ENCODE measurements around the gene WDR11. TPM values are rescaled to one million over a fixed set of nuclear protein-coding genes. Genes with fewer than 3 reads are reported as not detected.

Gene WDR11
- total and polyA plus RNA-seq, 4 donors: 24.1 to 109 (median 34.5) TPM

DNA sequence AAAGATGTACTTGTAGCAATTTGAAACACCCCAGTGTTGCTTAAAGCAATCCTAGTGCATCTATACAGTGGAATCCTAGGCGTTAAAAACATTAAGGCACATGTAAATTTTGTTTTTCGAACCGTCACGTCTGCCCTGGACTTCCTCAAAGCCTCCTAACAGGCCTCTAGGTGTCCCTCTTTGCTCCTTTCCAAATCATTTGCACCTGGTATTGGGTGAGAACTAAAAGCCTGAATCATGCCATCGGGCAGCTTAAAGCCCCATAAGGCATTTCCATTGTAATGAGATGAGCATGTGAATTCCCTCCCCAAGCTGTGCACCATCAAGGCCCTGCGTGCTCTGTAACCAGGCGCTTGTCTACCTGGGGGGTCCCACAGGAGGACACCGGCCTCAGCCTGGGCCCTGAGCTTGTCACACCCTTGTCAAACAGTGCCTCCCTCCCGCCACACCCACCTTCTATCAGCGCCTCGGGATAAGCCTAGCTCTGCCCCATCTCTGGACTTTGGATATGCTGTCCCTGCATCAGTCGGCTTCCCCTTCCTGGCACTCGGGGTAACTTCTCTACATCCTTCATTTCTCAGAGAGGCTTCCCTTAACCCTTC, 89.2 kb downstream of the WDR11 start:
- Histone ChIP-seq H3K27ac (ENCODE audit: low read depth in 1 of 2, low read length in 1 of 2) (no peak overlapping the region), H3K4me1 (ENCODE audit: control insufficient read depth in 5 of 5, insufficient read depth in 5 of 5, low read length in 5 of 5) (peaks cover 0 to 5% (median 0%) of the 10 kb centered on the region in 5 donors), H3K9me3 (ENCODE audit: control insufficient read depth in 4 of 4, insufficient read depth in 3 of 4, low read length in 3 of 4) (no peaks in the 10 kb centered on the region), H3K36me3 (ENCODE audit: control insufficient read depth in 4 of 4, insufficient read depth in 4 of 4, low read length in 4 of 4) (no peaks in the 10 kb centered on the region), H3K9ac (ENCODE audit: insufficient read depth in 1 of 2, low read length in 2 of 2) (no peak overlapping the region), H3K4me3 (no peak overlapping the region), H3K27me3 (ENCODE audit: control insufficient read depth in 3 of 3, insufficient read depth in 3 of 3, low read length in 2 of 3) (no peaks in the 10 kb centered on the region)
- DNase-seq: no peak
- 57 to 68% methylated on average over 13 of the region's 13 CpGs for WGBS, 2 donors
- no peak for ATAC-seq (ENCODE audit: insufficient read depth, low FRiP score)
- TF ChIP-seq, protein P1, sequence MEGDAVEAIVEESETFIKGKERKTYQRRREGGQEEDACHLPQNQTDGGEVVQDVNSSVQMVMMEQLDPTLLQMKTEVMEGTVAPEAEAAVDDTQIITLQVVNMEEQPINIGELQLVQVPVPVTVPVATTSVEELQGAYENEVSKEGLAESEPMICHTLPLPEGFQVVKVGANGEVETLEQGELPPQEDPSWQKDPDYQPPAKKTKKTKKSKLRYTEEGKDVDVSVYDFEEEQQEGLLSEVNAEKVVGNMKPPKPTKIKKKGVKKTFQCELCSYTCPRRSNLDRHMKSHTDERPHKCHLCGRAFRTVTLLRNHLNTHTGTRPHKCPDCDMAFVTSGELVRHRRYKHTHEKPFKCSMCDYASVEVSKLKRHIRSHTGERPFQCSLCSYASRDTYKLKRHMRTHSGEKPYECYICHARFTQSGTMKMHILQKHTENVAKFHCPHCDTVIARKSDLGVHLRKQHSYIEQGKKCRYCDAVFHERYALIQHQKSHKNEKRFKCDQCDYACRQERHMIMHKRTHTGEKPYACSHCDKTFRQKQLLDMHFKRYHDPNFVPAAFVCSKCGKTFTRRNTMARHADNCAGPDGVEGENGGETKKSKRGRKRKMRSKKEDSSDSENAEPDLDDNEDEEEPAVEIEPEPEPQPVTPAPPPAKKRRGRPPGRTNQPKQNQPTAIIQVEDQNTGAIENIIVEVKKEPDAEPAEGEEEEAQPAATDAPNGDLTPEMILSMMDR (IDR thresholded peaks at IDR 0.05; ENCODE audit: control extremely low read depth, extremely low read depth): no peak

DNA sequence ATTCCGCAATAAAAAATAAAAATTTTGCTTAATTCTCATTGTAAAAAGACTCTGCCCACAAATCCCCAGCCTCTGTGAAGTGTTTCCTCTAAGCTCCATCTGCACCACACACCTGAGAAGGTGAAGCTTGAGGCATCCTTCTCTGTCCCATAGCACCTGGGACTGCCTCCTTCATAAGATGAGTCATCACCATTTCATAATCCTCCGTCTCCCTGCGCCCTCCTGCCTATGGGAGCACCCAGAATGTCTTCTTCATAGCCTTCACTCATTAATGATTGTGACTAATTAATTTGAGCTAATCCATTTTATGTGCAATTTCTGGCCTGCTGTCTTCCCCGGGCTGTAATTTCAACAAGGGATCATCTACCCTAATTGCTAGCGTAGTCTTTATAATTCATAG, 90.3 kb downstream of the WDR11 start:
- DNase-seq (no peak), ATAC-seq (ENCODE audit: insufficient read depth, low FRiP score) (no peak)
- TF ChIP-seq, protein P1 (IDR thresholded peaks at IDR 0.05; ENCODE audit: control extremely low read depth, extremely low read depth): no peak
- WGBS, 2 donors: 70 to 82% methylated on average over 5 of the region's 5 CpGs
- Histone ChIP-seq H3K4me1 (ENCODE audit: control insufficient read depth in 5 of 5, insufficient read depth in 5 of 5, low read length in 5 of 5) (peaks cover 0 to 15% (median 5%) of the 10 kb centered on the region in 5 donors), H3K4me3 (no peak overlapping the region), H3K9ac (ENCODE audit: insufficient read depth in 1 of 2, low read length in 2 of 2) (no peak overlapping the region), H3K9me3 (ENCODE audit: control insufficient read depth in 4 of 4, insufficient read depth in 3 of 4, low read length in 3 of 4) (no peaks in the 10 kb centered on the region), H3K27ac (ENCODE audit: low read depth in 1 of 2, low read length in 1 of 2) (no peak overlapping the region), H3K36me3 (ENCODE audit: control insufficient read depth in 4 of 4, insufficient read depth in 4 of 4, low read length in 4 of 4) (no peaks in the 10 kb centered on the region), H3K27me3 (ENCODE audit: control insufficient read depth in 3 of 3, insufficient read depth in 3 of 3, low read length in 2 of 3) (no peaks in the 10 kb centered on the region)

DNA sequence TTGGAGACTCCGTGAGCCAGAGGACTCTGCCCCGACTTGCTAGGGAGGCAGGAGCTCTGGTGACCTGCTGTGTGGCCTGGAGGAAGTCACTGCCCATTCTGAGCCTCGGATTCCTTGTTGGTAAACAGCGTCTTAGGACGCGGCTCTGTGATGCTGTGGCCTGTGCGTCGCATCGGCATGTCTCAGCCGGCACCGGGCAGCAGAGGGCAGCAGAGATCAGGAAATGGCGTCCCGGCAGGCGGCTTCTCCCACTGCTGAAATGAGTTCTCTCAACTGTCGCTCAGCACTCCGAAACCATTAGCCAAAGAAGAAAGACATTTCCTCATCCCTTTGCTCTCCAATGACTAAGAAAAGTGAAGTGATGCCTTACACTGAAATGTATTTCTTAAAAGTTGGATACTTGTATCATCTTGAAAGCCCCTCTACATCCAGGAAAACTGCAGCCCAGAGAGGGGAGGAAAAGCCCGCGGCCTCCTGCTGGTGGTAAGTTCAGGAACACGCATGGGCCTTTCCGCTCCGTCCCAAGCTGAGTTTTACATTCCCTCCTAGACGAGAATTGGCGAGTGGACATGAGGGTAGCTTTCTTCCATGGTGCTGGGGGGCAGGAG, 91.7 kb downstream of the WDR11 start:
- peak; percentile 85 for ATAC-seq (ENCODE audit: insufficient read depth, low FRiP score)
- 15 to 17% methylated on average over 23 of the region's 23 CpGs for WGBS, 2 donors
- TF ChIP-seq, protein P1 (IDR thresholded peaks at IDR 0.05; ENCODE audit: control extremely low read depth, extremely low read depth): peak; percentile 96

More for the DNA sequence above, 91.7 kb downstream of the WDR11 start:
- Histone ChIP-seq H3K27me3 (ENCODE audit: control insufficient read depth in 3 of 3, insufficient read depth in 3 of 3, low read length in 2 of 3) (no peaks in the 10 kb centered on the region), H3K9me3 (ENCODE audit: control insufficient read depth in 4 of 4, insufficient read depth in 3 of 4, low read length in 3 of 4) (no peaks in the 10 kb centered on the region), H3K4me3 (no peak overlapping the region), H3K4me1 (ENCODE audit: control insufficient read depth in 5 of 5, insufficient read depth in 5 of 5, low read length in 5 of 5) (peaks cover 0 to 22% (median 10%) of the 10 kb centered on the region in 5 donors), H3K36me3 (ENCODE audit: control insufficient read depth in 4 of 4, insufficient read depth in 4 of 4, low read length in 4 of 4) (no peaks in the 10 kb centered on the region), H3K9ac (ENCODE audit: insufficient read depth in 1 of 2, low read length in 2 of 2) (no peak overlapping the region), H3K27ac (ENCODE audit: low read depth in 1 of 2, low read length in 1 of 2) (no peak overlapping the region)
- DNase-seq: peak; percentile 89 to 90 (median 89)

All from lung (tissue), 12 donors.